ENCODE measurements around the gene RHCE. TPM values are rescaled to one million over a fixed set of nuclear protein-coding genes. Genes with fewer than 3 reads are reported as not detected.
"Not testable (repeated sequence)": the region's sequence is repeated elsewhere in the genome, so short reads cannot be mapped to it uniquely, and the experiment has no call there.

Gene RHCE
- 1 to 10 TPM in 2 of 3 donors, under 1 TPM in 1; 0.61 to 1.4 (median 1.3) TPM for polyA plus RNA-seq (ENCODE audit: insufficient read length in 3 of 3)

GRCh38 chr1:25420715-25421114, at the start of gene RHCE:
Gene RHCE (minus strand): TSS chr1:25420825. CDS start chr1:25420786, 39 bp downstream.
- not testable (repeated sequence) for DNase-seq (ENCODE audit: low read depth in 3 of 3, low spot score in 2 of 3)

- DNase-seq (ENCODE audit: low read depth in 3 of 3, low spot score in 2 of 3): no peak
These were observed 48.6 kb upstream of the RHCE start for GRCh38 chr1:25469177-25469576.

DNA sequence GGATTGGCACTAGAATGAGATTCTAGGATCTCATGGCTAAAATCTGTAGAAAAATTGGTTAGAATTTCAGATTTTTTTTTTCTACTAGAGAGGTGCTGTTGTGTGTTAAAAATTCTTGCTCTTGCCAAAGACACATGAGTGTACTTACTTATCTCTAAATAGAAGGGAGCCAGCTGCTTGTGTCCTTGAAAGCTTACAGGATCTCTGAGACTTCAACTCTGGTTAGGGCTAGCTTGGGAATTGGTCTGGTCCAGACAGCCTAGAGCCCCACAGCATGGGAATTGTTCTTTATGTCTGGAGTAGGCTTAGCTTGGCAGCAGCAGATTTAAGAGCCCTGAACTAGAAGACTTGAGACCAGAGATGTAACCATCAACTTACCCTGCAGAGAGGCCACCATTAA, 47.4 kb upstream of the RHCE start:
- no peak for DNase-seq (ENCODE audit: low read depth in 3 of 3, low spot score in 2 of 3)

DNA sequence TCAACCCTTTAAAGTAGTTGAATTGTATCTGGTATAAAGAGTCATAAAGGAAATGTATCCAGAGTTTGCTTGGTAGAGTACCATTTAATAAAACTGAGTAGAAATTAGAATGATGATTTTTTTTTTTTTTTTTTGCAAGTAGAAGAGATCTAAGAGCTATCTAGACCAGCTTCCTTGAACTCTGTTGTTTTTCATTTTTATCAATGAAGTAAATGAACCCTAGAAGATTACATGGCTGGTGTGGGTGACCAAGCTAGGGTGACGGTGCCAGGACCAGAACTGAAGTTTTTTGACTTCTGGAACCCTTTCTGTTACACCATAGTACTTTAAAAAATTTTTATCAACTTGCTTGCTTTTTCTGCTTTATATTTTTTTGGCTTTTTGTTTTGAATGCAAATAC, 47.0 kb upstream of the RHCE start:
- DNase-seq (ENCODE audit: low read depth in 3 of 3, low spot score in 2 of 3): no peak

- no peak for DNase-seq (ENCODE audit: low read depth in 3 of 3, low spot score in 2 of 3)
These were observed 46.6 kb upstream of the RHCE start for GRCh38 chr1:25467193-25467592.

DNA sequence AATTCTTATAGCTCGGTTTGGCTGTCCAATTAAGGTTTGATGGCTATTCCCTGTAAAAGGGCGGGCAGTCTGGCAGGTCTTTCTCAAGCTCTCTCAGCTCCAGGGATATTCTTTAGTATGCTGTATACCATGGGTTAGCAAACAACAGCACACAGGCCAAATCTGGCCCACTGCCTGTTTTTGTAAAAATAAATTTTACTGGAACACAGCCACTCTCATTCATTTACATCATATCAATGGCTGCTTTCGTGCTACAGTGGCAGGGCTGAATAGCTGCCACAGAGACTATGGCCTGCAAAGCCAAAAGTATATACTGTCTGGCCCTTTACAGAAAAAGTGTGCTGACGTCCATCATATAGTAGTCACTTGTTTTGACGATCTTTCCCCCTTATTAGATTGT, 42.1 kb upstream of the RHCE start:
- no peak for DNase-seq (ENCODE audit: low read depth in 3 of 3, low spot score in 2 of 3)

DNA sequence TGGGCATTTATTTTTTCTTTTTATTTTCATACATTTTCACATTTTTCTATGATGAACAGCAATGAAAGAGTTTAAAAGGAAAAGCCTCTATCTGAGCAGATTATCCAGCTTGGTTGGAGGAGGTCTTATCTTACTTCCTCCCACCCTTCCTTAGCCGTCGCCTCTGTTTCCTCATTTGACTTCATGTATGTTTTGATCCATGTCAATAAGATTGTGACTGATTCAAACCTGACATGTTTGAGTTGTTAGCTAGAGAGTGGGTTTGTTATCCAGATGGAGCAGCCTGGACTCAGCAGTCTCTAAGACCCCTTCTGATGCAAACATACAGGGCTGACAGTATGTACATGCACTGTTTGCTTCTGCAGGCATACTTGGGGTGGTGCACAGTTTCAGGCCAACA, 41.2 kb upstream of the RHCE start:
- no peak for DNase-seq (ENCODE audit: low read depth in 3 of 3, low spot score in 2 of 3)

- DNase-seq (ENCODE audit: low read depth in 3 of 3, low spot score in 2 of 3): not testable (repeated sequence)
These were observed 40.2 kb upstream of the RHCE start for GRCh38 chr1:25460816-25461215.

GRCh38 chr1:25460020-25460419, 39.4 kb upstream of the RHCE start:
- DNase-seq (ENCODE audit: low read depth in 3 of 3, low spot score in 2 of 3): no peak

- no peak for DNase-seq (ENCODE audit: low read depth in 3 of 3, low spot score in 2 of 3)
These were observed 38.1 kb upstream of the RHCE start for GRCh38 chr1:25458541-25459298.

- DNase-seq (ENCODE audit: low read depth in 3 of 3, low spot score in 2 of 3): no peak
These were observed 35.9 kb upstream of the RHCE start for GRCh38 chr1:25456502-25456901.

- DNase-seq (ENCODE audit: low read depth in 3 of 3, low spot score in 2 of 3): no peak
These were observed 31.3 kb upstream of the RHCE start for GRCh38 chr1:25451908-25452307.

- no peak for DNase-seq (ENCODE audit: low read depth in 3 of 3, low spot score in 2 of 3)
These were observed 30.3 kb upstream of the RHCE start for GRCh38 chr1:25450891-25451290.

- no peak for DNase-seq (ENCODE audit: low read depth in 3 of 3, low spot score in 2 of 3)
These were observed 26.9 kb upstream of the RHCE start for GRCh38 chr1:25447547-25447946.

- DNase-seq (ENCODE audit: low read depth in 3 of 3, low spot score in 2 of 3): no peak
These were observed 25.4 kb upstream of the RHCE start for GRCh38 chr1:25445993-25446538.

- DNase-seq (ENCODE audit: low read depth in 3 of 3, low spot score in 2 of 3): not testable (repeated sequence)
These were observed 24.0 kb upstream of the RHCE start for GRCh38 chr1:25444604-25445003.

GRCh38 chr1:25443030-25443699, 22.5 kb upstream of the RHCE start:
- no peak for DNase-seq (ENCODE audit: low read depth in 3 of 3, low spot score in 2 of 3)

- no peak for DNase-seq (ENCODE audit: low read depth in 3 of 3, low spot score in 2 of 3)
These were observed 21.6 kb upstream of the RHCE start for GRCh38 chr1:25442178-25442577.

DNA sequence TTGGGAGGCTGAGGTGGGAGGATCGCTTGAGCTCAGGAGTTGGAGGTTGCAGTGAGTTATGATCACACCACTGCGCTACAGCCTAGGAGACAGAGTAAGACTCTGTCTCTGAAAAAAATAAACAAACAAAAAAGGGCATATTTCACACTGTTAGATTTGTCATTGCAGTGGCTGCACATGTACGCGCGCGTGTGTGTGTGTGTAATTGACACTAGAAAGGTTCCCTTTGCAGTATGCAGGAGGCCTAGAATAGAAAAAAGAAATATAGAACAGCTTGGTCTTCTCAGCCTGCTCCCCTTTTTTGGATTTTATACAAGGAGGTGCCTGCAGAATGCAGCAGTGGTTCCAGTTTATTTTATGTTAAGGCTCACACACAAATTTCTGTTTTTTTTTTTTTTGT, 18.7 kb upstream of the RHCE start:
- DNase-seq (ENCODE audit: low read depth in 3 of 3, low spot score in 2 of 3): no peak

DNA sequence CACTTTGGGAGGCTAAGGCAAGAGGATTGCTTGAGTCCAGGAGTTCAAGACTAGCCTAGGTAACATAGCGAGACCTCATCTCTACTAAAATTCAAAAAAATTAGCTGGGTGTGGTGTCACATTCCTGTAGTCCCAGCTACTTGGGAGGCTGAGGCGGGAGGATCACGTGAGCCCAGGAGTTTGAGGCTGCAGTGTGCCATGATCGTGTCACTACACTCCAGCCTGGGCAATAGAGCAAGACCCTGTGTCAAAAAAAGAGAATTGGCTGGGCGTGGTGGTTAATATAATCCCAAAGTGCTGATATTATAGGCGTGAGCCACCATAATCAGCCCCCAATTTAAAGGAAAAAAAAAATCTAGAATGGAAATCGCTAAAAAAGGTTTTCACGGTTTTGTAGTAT, 17.0 kb upstream of the RHCE start:
- no peak for DNase-seq (ENCODE audit: low read depth in 3 of 3, low spot score in 2 of 3)

DNA sequence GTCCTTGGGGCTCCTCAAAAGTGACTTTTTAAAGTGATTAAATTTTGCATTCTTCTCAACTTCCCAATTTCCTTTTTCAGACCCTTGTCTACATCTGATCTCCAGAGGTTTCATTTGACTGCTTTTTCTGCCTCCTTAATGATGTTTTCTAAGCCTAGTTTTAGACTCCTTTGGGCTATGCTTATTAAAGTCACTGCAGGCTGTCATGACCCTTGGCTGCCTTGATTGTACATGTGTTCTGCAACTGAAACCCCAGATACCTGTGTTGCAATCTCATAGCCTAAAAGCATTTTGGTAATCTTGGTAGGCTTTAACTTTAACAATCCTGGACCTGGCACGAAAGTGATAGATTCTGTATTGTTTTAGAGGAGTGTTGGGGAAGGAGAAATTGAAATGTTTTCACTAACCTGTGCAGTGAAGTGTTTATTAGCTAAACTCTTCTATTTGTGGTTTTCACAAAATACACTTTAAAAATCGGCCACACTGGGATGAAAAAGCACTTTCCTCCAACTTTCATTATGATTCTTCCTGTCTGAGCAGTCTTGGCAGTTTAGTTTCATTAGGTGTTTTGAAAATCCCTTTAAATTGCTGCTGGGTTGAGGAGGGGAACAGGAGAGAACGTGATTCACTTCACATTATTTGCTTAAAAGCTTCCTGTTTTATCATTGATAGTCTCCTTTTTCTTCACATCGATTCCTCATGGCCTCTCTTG, 14.9 kb upstream of the RHCE start:
- no peak for DNase-seq (ENCODE audit: low read depth in 3 of 3, low spot score in 2 of 3)
